Measurements from ENCODE around the gene PDE4D.
"Not testable (repeated sequence)": the region's sequence is repeated elsewhere in the genome, so short reads cannot be mapped to it uniquely, and the experiment has no call there.

PDE4D gene

GRCh38 chr5:59765446-59765845 lies 128.1 kb downstream of the PDE4D start:
- no peaks in the 10 kb centered on the region for H3K27me3 ChIP-seq
- no peak overlapping the region for H3K4me3 ChIP-seq
- peaks cover 0 to 36% (median 10%) of the 10 kb centered on the region in 4 donors for H3K4me1 ChIP-seq
- DNase-seq = no peak
- TF ChIP-seq CTCF (IDR thresholded peaks at IDR 0.05) = no peak
- H3K9me3 ChIP-seq = no peaks in the 10 kb centered on the region
- no peak overlapping the region for H3K27ac ChIP-seq
- intact Hi-C loops (cut with DNase I; ENCODE audit: low total_unique reads) = no loop called here
- H3K36me3 ChIP-seq = no peaks in the 10 kb centered on the region

DNA sequence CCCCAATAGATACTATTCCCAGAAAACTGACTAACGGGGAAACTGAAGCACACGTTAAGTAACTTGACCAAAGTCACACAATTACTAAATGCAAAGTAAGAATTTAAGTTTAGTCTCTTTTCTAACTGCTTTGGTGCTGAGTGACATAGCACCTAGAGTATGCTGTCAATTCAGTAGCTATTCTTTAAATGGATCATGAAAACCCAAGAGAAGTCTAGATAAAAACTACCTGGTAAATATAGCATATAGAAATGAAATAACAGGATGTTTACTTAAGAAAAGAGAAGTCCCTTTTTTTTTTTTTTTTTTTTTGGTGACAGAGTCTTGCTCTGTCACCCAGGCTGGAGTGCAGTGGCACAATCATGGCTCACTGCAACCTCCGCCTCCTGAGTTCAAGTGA lies 129.2 kb downstream of the PDE4D start:
- intact Hi-C loops (cut with DNase I; ENCODE audit: low total_unique reads) = no loop called here
- H3K4me1 ChIP-seq = peaks cover 0 to 37% (median 10%) of the 10 kb centered on the region in 4 donors
- no peak overlapping the region for H3K27ac ChIP-seq
- H3K36me3 ChIP-seq = no peaks in the 10 kb centered on the region
- no peak overlapping the region for H3K4me3 ChIP-seq
- H3K9me3 ChIP-seq = no peaks in the 10 kb centered on the region
- TF ChIP-seq CTCF (IDR thresholded peaks at IDR 0.05) = no peak
- no peak for DNase-seq
- H3K27me3 ChIP-seq = no peaks in the 10 kb centered on the region

DNA sequence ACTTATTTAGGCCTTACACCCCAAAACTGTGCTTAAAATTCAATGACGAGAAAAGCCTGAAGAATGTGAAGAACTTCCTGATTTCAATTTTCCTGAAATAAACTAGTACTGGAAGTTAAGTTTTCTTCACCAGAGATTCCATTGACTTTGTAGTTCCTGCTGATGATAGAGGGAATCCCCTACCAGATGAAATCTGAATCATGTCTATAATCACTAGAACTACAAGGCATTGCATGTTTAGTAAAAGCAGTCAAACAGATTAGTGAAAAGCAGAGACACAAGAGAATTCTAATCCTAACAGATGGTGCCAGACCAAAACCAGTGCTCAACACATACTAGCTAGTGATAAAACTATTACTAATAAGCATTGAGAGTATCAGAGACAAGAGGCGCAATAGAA lies 130.0 kb downstream of the PDE4D start:
- no peak for TF ChIP-seq CTCF (IDR thresholded peaks at IDR 0.05)
- DNase-seq = no peak
- H3K4me3 ChIP-seq = no peak overlapping the region
- peaks cover 0 to 30% (median 7%) of the 10 kb centered on the region in 4 donors for H3K4me1 ChIP-seq
- no peak overlapping the region for H3K27ac ChIP-seq
- intact Hi-C loops (cut with DNase I; ENCODE audit: low total_unique reads) = no loop called here
- no peaks in the 10 kb centered on the region for H3K36me3 ChIP-seq
- no peaks in the 10 kb centered on the region for H3K27me3 ChIP-seq
- no peaks in the 10 kb centered on the region for H3K9me3 ChIP-seq

GRCh38 chr5:59762232-59762631 lies 131.3 kb downstream of the PDE4D start:
- DNase-seq; H3K4me3 ChIP-seq; intact Hi-C loops (cut with DNase I; ENCODE audit: low total_unique reads); H3K27ac ChIP-seq; H3K27me3 ChIP-seq; H3K9me3 ChIP-seq; H3K36me3 ChIP-seq: not testable (repeated sequence)
- H3K4me1 ChIP-seq = peaks cover 0 to 20% (median 4%) of the 10 kb centered on the region in 4 donors

- Histone ChIP-seq H3K4me1 (peaks cover 0 to 9% (median 0%) of the 10 kb centered on the region in 4 donors), H3K4me3 (no peak overlapping the region), H3K27ac (no peak overlapping the region), H3K27me3 (no peaks in the 10 kb centered on the region), H3K9me3 (no peaks in the 10 kb centered on the region), H3K36me3 (no peaks in the 10 kb centered on the region)
- intact Hi-C loops (cut with DNase I; ENCODE audit: low total_unique reads) = no loop called here
- TF ChIP-seq CTCF (IDR thresholded peaks at IDR 0.05) = no peak
- no peak for DNase-seq
These were observed 132.7 kb downstream of the PDE4D start for GRCh38 chr5:59760785-59761348.

- intact Hi-C loops (cut with DNase I; ENCODE audit: low total_unique reads) = no loop called here
- no peak overlapping the region for H3K27ac ChIP-seq
- H3K27me3 ChIP-seq = no peaks in the 10 kb centered on the region
- no peak for DNase-seq
- H3K4me3 ChIP-seq = no peak overlapping the region
- peaks cover 0 to 9% (median 0%) of the 10 kb centered on the region in 4 donors for H3K4me1 ChIP-seq
- no peak for TF ChIP-seq CTCF (IDR thresholded peaks at IDR 0.05)
- H3K36me3 ChIP-seq = no peaks in the 10 kb centered on the region
- no peaks in the 10 kb centered on the region for H3K9me3 ChIP-seq
These were observed 133.8 kb downstream of the PDE4D start for GRCh38 chr5:59759600-59760351.

Measured in tibial artery (tissue), 4 donors.